Activated T-cell treated with anti-CD3 and anti-CD28 coated beads, Interleukin-2, amount 50 U/mL, for 4 hours (primary cell): ENCODE results near the gene KRTAP5-9. TPM values are rescaled to one million over a fixed set of nuclear protein-coding genes. Genes with fewer than 3 reads are reported as not detected.
"Not testable (repeated sequence)": the region's sequence is repeated elsewhere in the genome, so short reads cannot be mapped to it uniquely, and the experiment has no call there.

Experiments
- ATAC-seq, 2 donors: fragments of 200-7000 bp; cut with Tn5 transposase; one replicate each; pipeline ENCODE4 v1.10.0; 2021
- DNase-seq: peaks from one replicate; pipeline ENCODE4 v3.0.0-alpha.2; 2020
- H3K27me3 Mint-ChIP-seq: one replicate; pipeline ENCODE4 v1.8.0; 2021; ENCODE audit warnings: low read depth, mixed read lengths
- H3K36me3 Mint-ChIP-seq: one replicate; pipeline ENCODE4 v1.8.0; 2022; ENCODE audit warnings: mixed read lengths; ENCODE audit not compliant: insufficient read depth
- H3K4me1 Mint-ChIP-seq: one replicate; pipeline ENCODE4 v1.8.0; 2021; ENCODE audit warnings: low read depth, mixed read lengths
- H3K4me3 Mint-ChIP-seq: one replicate; pipeline ENCODE4 v1.8.0; 2021; ENCODE audit warnings: mild to moderate bottlenecking, moderate library complexity, mixed read lengths
- H3K9me3 Mint-ChIP-seq: one replicate; pipeline ENCODE4 v1.8.0; 2021; ENCODE audit warnings: mixed read lengths
- total RNA-seq, 3 donors: library from RNA; stranded (reverse); gene quantifications; one replicate each; pipeline ENCODE4 v1.2.1, GENCODE V29; 2021

Gene KRTAP5-9
- total RNA-seq, 3 donors from 2014 or later, result not detected

DNA sequence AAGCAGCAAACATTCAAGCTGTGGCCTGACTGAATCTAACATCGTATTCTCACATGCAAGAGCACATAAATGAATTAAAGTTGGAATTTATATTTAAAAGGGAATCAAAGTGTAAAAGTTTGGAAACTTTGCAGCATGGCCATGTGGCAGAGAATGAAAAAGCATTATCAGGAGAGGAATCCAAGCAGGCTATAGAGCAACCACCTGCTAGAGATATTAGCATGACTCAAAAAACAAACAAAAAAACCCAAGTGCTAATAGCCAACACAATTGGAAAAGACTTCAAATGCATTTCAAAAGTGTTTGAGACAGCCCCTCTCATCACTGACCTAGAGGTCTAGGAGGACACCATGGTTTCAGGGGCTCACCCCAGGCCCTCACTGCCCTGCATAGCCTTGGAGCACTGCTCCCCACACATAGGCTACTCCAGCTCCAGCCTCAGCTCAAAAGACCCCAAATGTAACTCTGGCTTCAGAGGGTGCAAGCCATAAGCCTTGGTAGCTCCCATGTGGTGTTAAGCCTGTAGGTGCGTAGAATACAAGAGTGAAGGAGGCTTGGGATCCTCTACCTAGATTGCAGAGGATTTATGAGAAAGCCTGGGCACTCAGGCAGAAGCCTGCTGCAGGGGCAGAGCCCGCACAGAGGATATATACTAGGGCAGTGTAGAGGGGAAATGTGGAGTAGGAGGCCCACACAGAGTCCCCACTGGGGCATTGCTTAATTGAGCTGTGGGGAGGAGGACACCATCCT lies 22.9 kb upstream of the KRTAP5-9 start:
- H3K27me3 Mint-ChIP-seq, result peaks cover 16% of the 10 kb centered on the region
- ATAC-seq (no peak), DNase-seq (no peak)
- H3K4me3 Mint-ChIP-seq, result no peak overlapping the region
- H3K9me3 Mint-ChIP-seq, result peaks cover 4% of the 10 kb centered on the region
- H3K4me1 Mint-ChIP-seq, result no peaks in the 10 kb centered on the region
- no peaks in the 10 kb centered on the region for H3K36me3 Mint-ChIP-seq

DNA sequence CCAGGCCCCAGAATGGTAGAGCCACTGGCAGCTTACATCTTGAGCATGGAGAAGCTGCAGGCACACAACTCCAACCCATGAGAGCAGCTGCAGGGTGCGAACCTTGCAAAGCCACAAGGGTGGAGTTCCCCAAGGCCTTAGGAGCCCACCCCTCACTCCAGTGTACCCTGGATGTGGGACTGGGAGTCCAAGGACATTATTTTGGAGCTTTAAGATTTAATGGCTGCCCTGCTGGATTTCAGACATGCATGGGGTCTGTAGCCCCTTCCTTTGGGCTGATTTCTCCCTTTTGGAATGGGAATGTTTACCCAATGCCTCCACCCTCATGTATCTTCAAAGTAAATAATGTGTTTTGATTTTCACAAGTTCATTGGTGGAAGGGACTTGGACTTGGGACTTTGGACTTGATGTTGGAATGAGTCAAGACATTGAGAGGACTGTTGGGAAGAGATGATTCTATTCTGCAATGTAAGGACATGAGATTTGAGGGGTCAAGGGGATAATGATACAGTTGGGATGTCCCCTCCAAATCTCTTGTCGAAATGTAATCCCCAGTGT lies 22.2 kb upstream of the KRTAP5-9 start:
- no peak overlapping the region for H3K4me3 Mint-ChIP-seq
- no peak for DNase-seq
- no peak for ATAC-seq
- peaks cover 4% of the 10 kb centered on the region for H3K9me3 Mint-ChIP-seq
- H3K27me3 Mint-ChIP-seq, result peaks cover 16% of the 10 kb centered on the region
- H3K36me3 Mint-ChIP-seq, result no peaks in the 10 kb centered on the region
- no peaks in the 10 kb centered on the region for H3K4me1 Mint-ChIP-seq

DNA sequence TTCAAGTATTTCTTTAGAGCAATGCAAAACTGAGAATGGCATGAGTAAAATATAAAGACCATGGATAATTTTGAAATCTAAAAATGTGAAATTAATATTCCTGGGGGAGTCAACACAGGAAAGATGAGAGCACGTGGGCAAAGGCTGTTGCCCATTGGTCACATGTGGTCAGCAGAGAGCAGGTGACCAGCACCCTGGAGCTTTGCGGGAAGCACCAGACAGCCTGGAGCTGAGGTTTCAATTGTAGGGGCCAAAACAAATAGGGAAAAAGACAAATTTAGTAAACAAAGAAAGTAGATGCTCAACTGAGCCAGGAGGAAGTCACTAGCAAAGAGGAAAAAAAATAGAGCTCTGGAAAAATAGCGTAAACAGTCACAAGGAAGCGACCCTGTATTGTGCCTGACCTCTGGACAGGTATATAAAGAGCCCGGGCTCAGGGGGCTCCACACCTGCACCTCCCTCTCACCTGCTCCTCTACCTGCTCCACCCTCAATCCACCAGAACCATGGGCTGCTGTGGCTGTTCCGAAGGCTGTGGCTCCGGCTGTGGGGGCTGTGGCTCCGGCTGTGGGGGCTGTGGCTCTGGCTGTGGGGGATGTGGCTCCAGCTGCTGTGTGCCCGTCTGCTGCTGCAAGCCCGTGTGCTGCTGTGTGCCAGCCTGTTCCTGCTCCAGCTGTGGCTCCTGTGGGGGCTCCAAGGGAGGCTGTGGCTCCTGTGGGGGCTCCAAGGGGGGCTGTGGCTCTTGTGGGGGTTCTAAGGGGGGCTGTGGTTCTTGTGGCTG lies 21.2 kb upstream of the KRTAP5-9 start, which contains the start of gene KRTAP5-7:
TSS of gene KRTAP5-7 (plus strand) at position 472 of the 780 bp plus-strand sequence. CDS start at position 506, 34 bp downstream.
- ATAC-seq, DNase-seq, H3K4me3 Mint-ChIP-seq, H3K36me3 Mint-ChIP-seq, H3K4me1 Mint-ChIP-seq, H3K9me3 Mint-ChIP-seq: not testable (repeated sequence)
- peaks cover 16% of the 10 kb centered on the region for H3K27me3 Mint-ChIP-seq

DNA sequence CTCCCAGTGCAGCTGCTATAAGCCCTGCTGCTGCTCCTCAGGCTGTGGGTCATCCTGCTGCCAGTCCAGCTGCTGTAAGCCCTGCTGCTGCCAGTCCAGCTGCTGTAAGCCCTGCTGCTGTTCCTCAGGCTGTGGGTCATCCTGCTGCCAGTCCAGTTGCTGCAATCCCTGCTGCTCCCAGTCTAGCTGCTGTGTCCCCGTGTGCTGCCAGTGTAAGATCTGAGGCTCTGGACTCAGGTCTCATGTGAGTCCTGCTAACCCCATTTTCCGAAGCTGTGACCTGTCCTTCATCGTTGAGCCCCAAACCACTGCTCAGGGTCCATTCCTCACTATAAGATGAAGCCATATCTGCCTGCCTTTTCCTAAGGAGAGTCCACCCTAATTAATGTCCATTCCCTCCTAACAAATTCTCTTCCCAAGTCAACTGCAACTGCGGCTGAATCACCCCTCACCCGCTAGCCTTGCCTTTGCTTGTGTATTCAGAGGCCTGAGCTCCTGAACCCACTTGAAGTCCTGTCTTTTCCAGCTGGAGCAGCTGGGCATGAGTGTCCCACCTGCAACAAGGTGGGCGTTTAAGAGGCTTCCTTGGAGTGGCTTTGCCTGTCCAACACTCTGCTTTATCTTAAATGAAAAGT lies 20.5 kb upstream of the KRTAP5-9 start:
- H3K27me3 Mint-ChIP-seq, result peaks cover 16% of the 10 kb centered on the region
- no peak for ATAC-seq
- no peak overlapping the region for H3K4me3 Mint-ChIP-seq
- peaks cover 4% of the 10 kb centered on the region for H3K9me3 Mint-ChIP-seq
- DNase-seq, result no peak
- no peaks in the 10 kb centered on the region for H3K4me1 Mint-ChIP-seq
- H3K36me3 Mint-ChIP-seq, result no peaks in the 10 kb centered on the region

DNA sequence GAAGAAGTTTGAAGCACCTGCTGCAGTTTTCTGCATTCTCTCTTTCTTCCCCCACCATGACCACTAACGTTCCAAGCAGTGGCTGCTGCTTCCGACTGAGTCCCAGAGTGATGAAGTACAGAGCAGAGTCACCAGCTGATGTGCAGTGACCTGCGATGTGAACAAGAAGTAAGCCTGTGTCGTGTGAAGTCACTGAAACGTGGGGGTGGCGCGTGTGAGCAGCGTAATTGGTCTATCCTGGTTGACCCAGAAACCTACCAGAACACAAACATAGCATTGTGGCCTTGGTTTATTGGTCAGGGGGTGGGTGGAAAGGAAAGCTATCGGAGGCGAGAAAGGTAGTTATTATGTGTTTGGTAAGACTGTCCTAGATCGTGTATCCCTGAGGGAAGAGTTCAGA lies 17.6 kb upstream of the KRTAP5-9 start:
- Mint-ChIP-seq H3K27me3 (peaks cover 16% of the 10 kb centered on the region), H3K9me3 (no peaks in the 10 kb centered on the region), H3K4me3 (no peak overlapping the region), H3K4me1 (no peaks in the 10 kb centered on the region), H3K36me3 (no peaks in the 10 kb centered on the region)
- no peak for ATAC-seq
- DNase-seq, result no peak

DNA sequence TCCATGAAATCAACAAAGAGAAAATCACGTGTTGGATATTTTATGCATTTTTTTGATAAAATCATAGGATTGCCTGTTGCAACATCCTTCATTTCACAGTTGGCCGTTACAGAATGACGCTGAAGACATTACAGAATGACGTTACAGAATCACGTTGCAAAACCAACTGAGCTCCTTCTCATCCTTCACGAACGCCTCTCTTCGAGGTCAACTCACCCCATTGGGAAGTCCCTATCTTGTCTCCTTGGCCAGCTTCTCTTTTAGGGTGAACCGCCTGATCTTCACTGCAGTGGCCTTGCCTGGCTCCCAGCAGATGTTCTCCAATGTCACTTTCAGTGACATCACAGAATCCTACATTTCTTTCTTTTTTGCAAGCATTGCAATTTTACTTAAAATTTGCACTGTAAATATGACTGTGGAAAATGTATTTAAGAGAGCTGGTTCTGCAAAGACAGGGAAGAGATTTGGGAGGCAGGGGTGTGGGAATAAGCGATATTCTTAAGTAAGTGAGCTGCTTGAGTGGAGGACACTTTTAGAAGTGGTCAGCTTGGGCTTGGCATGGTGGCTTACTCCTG lies 16.1 kb upstream of the KRTAP5-9 start:
- Mint-ChIP-seq H3K36me3 (no peaks in the 10 kb centered on the region), H3K9me3 (no peaks in the 10 kb centered on the region), H3K27me3 (peaks cover 12% of the 10 kb centered on the region), H3K4me1 (no peaks in the 10 kb centered on the region), H3K4me3 (no peak overlapping the region)
- no peak for DNase-seq
- no peak for ATAC-seq

DNA sequence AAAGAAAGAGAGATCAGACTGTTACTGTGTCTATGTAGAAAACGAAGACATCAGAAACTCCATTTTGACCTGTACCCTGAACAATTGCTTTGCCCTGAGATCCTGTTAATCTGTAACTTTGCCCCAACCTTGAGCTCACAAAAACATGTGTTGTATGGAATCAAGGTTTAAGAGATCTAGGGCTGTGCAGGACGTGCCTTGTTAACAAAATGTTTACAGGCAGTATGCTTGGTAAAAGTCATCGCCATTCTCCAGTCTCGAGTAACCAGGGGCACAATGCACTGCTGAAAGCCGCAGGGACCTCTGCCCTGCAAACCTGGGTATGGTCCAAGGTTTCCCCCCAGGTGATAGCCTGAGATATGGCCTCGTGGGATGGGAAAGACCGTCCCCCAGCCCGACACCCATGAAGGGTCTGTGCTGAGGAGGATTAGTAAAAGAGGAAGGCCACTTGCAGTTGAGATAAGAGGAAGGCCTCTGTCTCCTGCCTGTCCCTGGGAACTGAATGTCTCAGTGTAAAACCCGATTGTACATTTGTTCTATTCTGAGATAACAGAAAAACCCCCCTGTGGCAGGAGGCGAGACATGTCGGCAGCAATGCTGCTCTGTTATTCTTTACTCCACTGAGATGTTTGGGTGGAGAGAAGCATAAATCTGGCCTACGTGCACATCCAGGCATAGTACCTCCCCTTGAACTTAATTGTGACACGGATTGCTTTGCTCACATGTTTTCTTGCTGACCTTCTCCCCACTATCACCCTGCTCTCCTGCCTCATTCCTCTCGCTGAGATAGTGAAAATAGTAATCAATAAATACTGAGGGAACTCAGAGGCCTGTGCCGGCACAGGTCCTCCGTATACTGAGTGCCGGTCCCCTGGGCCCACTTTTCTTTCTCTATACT lies 13.3 kb upstream of the KRTAP5-9 start:
- peaks cover 12% of the 10 kb centered on the region for H3K27me3 Mint-ChIP-seq
- not testable (repeated sequence) for H3K9me3 Mint-ChIP-seq, H3K4me3 Mint-ChIP-seq, H3K36me3 Mint-ChIP-seq, H3K4me1 Mint-ChIP-seq, ATAC-seq, DNase-seq

DNA sequence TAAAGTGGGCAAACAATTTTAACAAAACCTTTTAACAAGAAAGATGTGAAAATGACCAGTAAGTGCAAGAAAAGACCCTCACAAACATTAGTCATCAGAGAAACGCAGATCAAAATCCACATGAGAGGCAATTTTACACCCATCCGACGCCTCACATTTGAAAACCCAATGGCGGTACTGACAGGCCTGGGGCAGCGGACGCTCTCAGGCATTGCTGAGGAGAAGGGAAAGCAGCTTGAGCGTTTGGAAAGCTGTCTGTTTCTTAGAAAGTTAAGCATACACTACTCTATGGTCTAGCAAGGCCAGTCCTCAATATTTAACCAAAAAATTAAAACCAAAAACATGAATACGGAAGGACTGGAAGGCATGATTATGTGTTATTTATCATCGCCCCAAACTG lies 12.4 kb upstream of the KRTAP5-9 start:
- H3K27me3 Mint-ChIP-seq, result peaks cover 12% of the 10 kb centered on the region
- H3K9me3 Mint-ChIP-seq, result peaks cover 4% of the 10 kb centered on the region
- no peak for DNase-seq
- no peaks in the 10 kb centered on the region for H3K4me1 Mint-ChIP-seq
- no peak overlapping the region for H3K4me3 Mint-ChIP-seq
- no peak for ATAC-seq
- no peaks in the 10 kb centered on the region for H3K36me3 Mint-ChIP-seq

DNA sequence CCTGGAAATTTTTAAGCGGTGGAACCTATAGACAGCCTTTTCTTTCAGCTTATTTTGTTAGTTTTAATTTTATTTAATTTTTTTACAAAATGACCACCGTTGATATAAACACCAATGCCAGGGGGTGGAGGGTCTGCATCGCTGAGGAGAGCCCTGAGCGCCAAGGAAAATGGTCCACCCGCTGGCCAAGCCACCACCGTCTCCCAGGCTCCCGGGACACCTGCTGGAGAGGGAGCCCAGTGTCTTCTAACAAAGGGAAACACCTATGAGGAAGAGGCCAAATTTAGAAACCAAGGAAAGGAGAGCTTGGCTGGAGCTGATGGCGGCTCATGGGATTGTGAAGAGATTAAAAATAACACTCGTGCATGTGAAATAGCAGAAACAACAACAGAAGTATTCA lies 10.7 kb upstream of the KRTAP5-9 start:
- ATAC-seq, result no peak
- H3K36me3 Mint-ChIP-seq, result peaks cover 2% of the 10 kb centered on the region
- H3K9me3 Mint-ChIP-seq, result peaks cover 13% of the 10 kb centered on the region
- no peak for DNase-seq
- no peaks in the 10 kb centered on the region for H3K4me1 Mint-ChIP-seq
- peaks cover 16% of the 10 kb centered on the region for H3K27me3 Mint-ChIP-seq
- no peak overlapping the region for H3K4me3 Mint-ChIP-seq

DNA sequence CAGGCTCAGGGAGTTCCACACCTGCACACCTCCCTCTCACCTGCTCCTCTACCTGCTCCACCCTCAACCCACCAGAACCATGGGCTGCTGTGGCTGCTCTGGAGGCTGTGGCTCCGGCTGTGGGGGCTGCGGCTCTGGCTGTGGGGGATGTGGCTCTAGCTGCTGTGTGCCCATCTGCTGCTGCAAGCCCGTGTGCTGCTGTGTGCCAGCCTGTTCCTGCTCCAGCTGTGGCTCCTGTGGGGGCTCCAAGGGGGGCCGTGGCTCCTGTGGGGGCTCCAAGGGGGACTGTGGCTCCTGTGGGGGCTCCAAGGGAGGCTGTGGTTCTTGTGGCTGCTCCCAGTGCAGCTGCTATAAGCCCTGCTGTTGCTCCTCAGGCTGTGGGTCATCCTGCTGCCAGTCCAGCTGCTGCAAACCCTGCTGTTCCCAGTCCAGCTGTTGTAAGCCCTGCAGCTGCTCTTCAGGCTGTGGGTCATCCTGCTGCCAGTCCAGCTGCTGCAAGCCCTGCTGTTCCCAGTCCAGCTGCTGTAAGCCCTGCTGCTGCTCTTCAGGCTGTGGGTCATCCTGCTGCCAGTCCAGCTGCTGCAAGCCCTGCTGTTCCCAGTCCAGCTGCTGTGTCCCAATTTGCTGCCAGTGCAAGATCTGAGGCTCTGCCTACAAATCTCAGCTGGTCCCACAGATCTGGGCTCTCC lies 10.1 kb upstream of the KRTAP5-9 start, which contains the start of gene KRTAP5-8:
TSS of gene KRTAP5-8 (plus strand) at position 49 of the 689 bp plus-strand sequence. CDS start at position 80, 31 bp downstream.
- not testable (repeated sequence) for H3K4me3 Mint-ChIP-seq, DNase-seq, H3K4me1 Mint-ChIP-seq, ATAC-seq, H3K36me3 Mint-ChIP-seq
- H3K27me3 Mint-ChIP-seq, result peaks cover 16% of the 10 kb centered on the region
- peaks cover 13% of the 10 kb centered on the region for H3K9me3 Mint-ChIP-seq

DNA sequence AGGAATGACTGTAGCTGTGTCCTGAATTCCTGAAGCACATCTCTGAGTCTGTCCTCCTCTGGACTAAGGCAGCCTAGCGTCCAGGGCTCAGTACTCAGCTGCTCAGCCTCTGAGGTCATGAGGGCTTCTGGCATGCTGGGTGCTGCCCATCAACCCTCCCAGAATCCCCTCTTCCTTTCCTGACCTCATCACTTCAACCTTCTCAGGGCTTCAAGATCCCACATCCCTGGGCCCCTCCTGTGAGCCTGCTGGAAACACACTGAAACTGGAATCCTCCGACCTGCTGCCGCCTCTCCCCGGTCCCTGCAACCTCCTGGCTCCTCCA lies 9.6 kb upstream of the KRTAP5-9 start:
- H3K9me3 Mint-ChIP-seq, result peaks cover 13% of the 10 kb centered on the region
- H3K27me3 Mint-ChIP-seq, result peaks cover 16% of the 10 kb centered on the region
- peaks cover 2% of the 10 kb centered on the region for H3K36me3 Mint-ChIP-seq
- DNase-seq, result no peak
- H3K4me3 Mint-ChIP-seq, result no peak overlapping the region
- peaks cover 1% of the 10 kb centered on the region for H3K4me1 Mint-ChIP-seq
- no peak for ATAC-seq

DNA sequence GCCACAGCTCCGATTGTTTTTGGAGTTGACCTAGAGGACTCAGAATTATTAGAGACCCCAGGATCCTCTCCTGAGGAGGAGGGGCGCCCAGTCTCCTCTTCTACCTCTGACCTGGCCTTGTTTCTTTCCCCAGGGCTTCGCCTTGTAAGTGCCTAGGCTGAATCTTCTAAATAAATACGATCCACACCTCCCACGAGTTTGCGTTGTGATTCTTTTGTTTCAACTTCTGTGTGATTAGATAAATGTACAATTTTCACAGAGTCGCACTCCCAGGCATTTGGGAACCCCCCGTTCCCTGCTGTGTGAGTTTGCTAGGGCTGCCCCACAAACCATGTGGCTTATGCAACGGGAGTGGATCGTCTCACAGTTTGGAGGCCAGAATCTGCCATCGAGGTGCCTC lies 9.2 kb upstream of the KRTAP5-9 start:
- H3K4me1 Mint-ChIP-seq, result peaks cover 1% of the 10 kb centered on the region
- H3K9me3 Mint-ChIP-seq, result peaks cover 13% of the 10 kb centered on the region
- peaks cover 2% of the 10 kb centered on the region for H3K36me3 Mint-ChIP-seq
- H3K27me3 Mint-ChIP-seq, result peaks cover 16% of the 10 kb centered on the region
- H3K4me3 Mint-ChIP-seq, result no peak overlapping the region
- ATAC-seq (no peak), DNase-seq (no peak)

DNA sequence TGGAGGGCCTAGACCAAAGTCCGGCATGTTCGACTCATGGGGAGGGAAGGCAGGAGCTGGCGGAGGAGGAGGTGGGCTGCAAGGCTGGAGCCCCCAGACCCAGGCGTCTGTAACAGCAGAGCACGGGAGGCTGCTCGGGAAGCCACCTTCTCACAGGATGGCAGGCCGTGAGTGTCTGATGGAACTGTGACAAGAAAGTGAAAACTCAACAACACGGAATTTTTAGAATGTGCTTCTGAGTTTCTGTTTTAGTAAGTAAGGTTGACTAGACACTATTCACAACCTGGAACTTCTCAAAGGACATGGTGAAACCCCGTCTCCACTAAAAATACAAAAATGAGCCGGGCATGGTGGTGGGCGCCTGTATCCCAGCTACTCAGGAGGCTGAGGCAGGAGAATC lies 8.2 kb upstream of the KRTAP5-9 start:
- not testable (repeated sequence) for H3K4me1 Mint-ChIP-seq, H3K4me3 Mint-ChIP-seq, DNase-seq, H3K36me3 Mint-ChIP-seq, ATAC-seq
- Mint-ChIP-seq H3K9me3 (peaks cover 13% of the 10 kb centered on the region), H3K27me3 (peaks cover 16% of the 10 kb centered on the region)
